Astrocyte (in vitro differentiated cells and primary cell): ENCODE measurements around the gene COA1. TPM values are rescaled to one million over a fixed set of nuclear protein-coding genes. Genes with fewer than 3 reads are reported as not detected.

Experiments
- DNase-seq: peaks from one replicate; pipeline ENCODE4 v3.0.0-alpha.2; 2010; ENCODE audit warnings: low read depth
- FAIRE-seq: peaks from 2 replicates; lab custom pipeline; 2011; peaks lifted over from hg19 to GRCh38; lab: Jason Lieb, UNC
- H2AFZ ChIP-seq: 2 replicates; pipeline ENCODE4 v1.6.0; 2012; ENCODE audit warnings: low read depth, low read length, inconsistent platforms
- H3K27ac ChIP-seq: 2 replicates; pipeline ENCODE4 v1.5.1; 2011; ENCODE audit warnings: low read depth, low read length, inconsistent platforms
- H3K27me3 ChIP-seq: 2 replicates; pipeline ENCODE4 v1.6.0; 2011; ENCODE audit warnings: low read length, inconsistent platforms; ENCODE audit not compliant: insufficient read depth
- H3K36me3 ChIP-seq: 2 replicates; pipeline ENCODE4 v1.5.1; 2011; ENCODE audit warnings: low read length, inconsistent platforms; ENCODE audit not compliant: insufficient read depth
- H3K4me1 ChIP-seq: 2 replicates; pipeline ENCODE4 v1.5.1; 2011; ENCODE audit warnings: low read length, inconsistent platforms; ENCODE audit not compliant: insufficient read depth
- H3K4me2 ChIP-seq: 2 replicates; pipeline ENCODE4 v1.6.0; 2012; ENCODE audit warnings: low read length, inconsistent platforms
- H3K4me3 ChIP-seq: 2 replicates; pipeline ENCODE4 v1.5.1; 2011; ENCODE audit warnings: low read depth, mild to moderate bottlenecking, low read length, inconsistent platforms; ENCODE audit not compliant: insufficient read depth
- H3K79me2 ChIP-seq: 2 replicates; pipeline ENCODE4 v1.6.0; 2012; ENCODE audit warnings: mild to moderate bottlenecking, low read length, inconsistent platforms; ENCODE audit not compliant: insufficient read depth
- H3K9ac ChIP-seq: 2 replicates; pipeline ENCODE4 v1.6.0; 2012; ENCODE audit warnings: mild to moderate bottlenecking, low read length, inconsistent platforms
- H3K9me3 ChIP-seq: 2 replicates; pipeline ENCODE4 v1.5.1; 2012; ENCODE audit warnings: low read depth, mild to moderate bottlenecking, low read length, inconsistent platforms; ENCODE audit not compliant: insufficient read depth
- H4K20me1 ChIP-seq: 2 replicates; pipeline ENCODE4 v1.6.0; 2012; ENCODE audit warnings: low read length, inconsistent platforms; ENCODE audit not compliant: insufficient read depth
- H3K27ac Mint-ChIP-seq: one replicate; pipeline ENCODE4 v1.8.0; 2021; ENCODE audit warnings: mild to moderate bottlenecking, mixed read lengths; ENCODE audit not compliant: unreplicated experiment
- H3K27me3 Mint-ChIP-seq: one replicate; pipeline ENCODE4 v1.8.0; 2021; ENCODE audit warnings: low read depth, mixed read lengths; ENCODE audit not compliant: unreplicated experiment
- H3K36me3 Mint-ChIP-seq: one replicate; pipeline ENCODE4 v1.8.0; 2021; ENCODE audit warnings: low read depth, mixed read lengths; ENCODE audit not compliant: unreplicated experiment
- H3K4me1 Mint-ChIP-seq: one replicate; pipeline ENCODE4 v1.8.0; 2021; ENCODE audit warnings: low read depth, mixed read lengths; ENCODE audit not compliant: unreplicated experiment
- H3K4me3 Mint-ChIP-seq: one replicate; pipeline ENCODE4 v1.8.0; 2021; ENCODE audit warnings: mild to moderate bottlenecking, moderate library complexity, mixed read lengths; ENCODE audit not compliant: unreplicated experiment
- H3K9me3 Mint-ChIP-seq: one replicate; pipeline ENCODE4 v1.8.0; 2021; ENCODE audit warnings: mild to moderate bottlenecking, mixed read lengths; ENCODE audit not compliant: unreplicated experiment
- EZH2 ChIP-seq: IDR thresholded peaks from 2 replicates; pipeline ENCODE4 v1.6.1; 2012; ENCODE audit warnings: mild to moderate bottlenecking, low read length, inconsistent platforms; ENCODE audit not compliant: insufficient read depth
- total RNA-seq: library from RNA; stranded (reverse); gene quantifications from 2 replicates; pipeline ENCODE4 v1.2.1, GENCODE V29; 2021
- TF ChIP-seq, protein P1 (sequence below): IDR thresholded peaks from 2 replicates; pipeline ENCODE4 v1.5.1; 2011; ENCODE audit warnings: low read depth, mild to moderate bottlenecking, inconsistent platforms, low read length, moderate library complexity; ENCODE audit not compliant: insufficient read depth

Gene COA1
- total RNA-seq, 1 donor from 2014 or later: 47.0 TPM

DNA sequence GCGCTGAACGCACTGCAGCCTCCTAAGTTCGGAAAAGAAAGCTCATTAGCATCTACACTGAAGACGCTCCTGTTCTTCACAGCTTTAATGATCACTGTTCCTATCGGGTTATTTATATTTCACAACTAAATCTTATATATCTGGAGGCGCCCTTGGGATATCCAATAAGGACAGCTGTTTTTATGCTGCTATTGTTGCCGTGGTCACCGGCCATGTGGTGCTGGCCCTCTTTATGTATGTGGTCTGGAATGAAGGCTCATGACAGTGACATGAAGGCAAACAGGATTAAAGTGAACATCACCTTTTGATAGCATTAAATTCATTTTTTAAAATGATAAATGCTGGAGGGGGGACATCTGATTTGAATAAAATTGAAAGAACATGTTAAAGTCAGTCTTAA, 38.0 kb upstream of the COA1 start:
- DNase-seq: no peak
- H4K20me1 ChIP-seq: peaks cover 31% of the 10 kb centered on the region

DNA sequence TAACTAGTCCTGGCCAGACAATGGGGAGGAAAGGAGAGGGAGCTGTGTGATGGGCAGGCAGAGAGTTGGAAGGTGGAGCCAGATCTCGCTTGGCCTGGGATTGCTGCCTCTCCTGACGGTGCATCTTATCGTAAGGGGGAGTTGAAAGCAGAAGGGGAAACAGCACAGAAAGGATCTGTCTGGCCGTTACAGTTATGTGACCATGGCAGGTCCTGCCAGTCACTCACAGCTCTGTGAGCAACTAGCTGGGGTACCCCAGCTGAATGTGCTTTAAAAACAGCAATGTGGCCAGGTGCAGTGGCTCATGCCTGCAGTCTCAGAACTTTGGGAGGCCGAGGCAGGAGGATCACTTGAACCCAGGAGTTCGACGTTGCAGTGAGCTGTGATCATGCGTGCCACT, 37.2 kb upstream of the COA1 start:
- no peaks in the 10 kb centered on the region for H3K27me3 Mint-ChIP-seq
- Histone ChIP-seq H3K79me2 (no peaks in the 10 kb centered on the region), H3K4me1 (no peaks in the 10 kb centered on the region), H3K27me3 (no peaks in the 10 kb centered on the region), H3K9ac (no peak overlapping the region), H3K36me3 (no peaks in the 10 kb centered on the region), H2AFZ (no peak overlapping the region), H3K4me2 (no peak overlapping the region), H3K9me3 (no peaks in the 10 kb centered on the region), H3K4me3 (no peak overlapping the region), H4K20me1 (peaks cover 36% of the 10 kb centered on the region), H3K27ac (no peak overlapping the region)
- DNase-seq (no peak), FAIRE-seq (no peak)
- H3K36me3 Mint-ChIP-seq: peaks cover 11% of the 10 kb centered on the region
- H3K4me1 Mint-ChIP-seq: peaks cover 24% of the 10 kb centered on the region
- TF ChIP-seq, protein P1, sequence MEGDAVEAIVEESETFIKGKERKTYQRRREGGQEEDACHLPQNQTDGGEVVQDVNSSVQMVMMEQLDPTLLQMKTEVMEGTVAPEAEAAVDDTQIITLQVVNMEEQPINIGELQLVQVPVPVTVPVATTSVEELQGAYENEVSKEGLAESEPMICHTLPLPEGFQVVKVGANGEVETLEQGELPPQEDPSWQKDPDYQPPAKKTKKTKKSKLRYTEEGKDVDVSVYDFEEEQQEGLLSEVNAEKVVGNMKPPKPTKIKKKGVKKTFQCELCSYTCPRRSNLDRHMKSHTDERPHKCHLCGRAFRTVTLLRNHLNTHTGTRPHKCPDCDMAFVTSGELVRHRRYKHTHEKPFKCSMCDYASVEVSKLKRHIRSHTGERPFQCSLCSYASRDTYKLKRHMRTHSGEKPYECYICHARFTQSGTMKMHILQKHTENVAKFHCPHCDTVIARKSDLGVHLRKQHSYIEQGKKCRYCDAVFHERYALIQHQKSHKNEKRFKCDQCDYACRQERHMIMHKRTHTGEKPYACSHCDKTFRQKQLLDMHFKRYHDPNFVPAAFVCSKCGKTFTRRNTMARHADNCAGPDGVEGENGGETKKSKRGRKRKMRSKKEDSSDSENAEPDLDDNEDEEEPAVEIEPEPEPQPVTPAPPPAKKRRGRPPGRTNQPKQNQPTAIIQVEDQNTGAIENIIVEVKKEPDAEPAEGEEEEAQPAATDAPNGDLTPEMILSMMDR: no peak
- TF ChIP-seq EZH2: no peak
- H3K4me3 Mint-ChIP-seq: no peak overlapping the region
- no peaks in the 10 kb centered on the region for H3K9me3 Mint-ChIP-seq
- H3K27ac Mint-ChIP-seq: no peak overlapping the region

More for the DNA sequence above, 38.0 kb upstream of the COA1 start:
- Histone ChIP-seq H2AFZ (no peak overlapping the region), H3K9ac (no peak overlapping the region), H3K9me3 (no peaks in the 10 kb centered on the region), H3K4me1 (no peaks in the 10 kb centered on the region), H3K36me3 (no peaks in the 10 kb centered on the region), H3K27me3 (no peaks in the 10 kb centered on the region), H3K4me3 (no peak overlapping the region), H3K27ac (no peak overlapping the region), H3K79me2 (no peaks in the 10 kb centered on the region), H3K4me2 (no peak overlapping the region)
- peaks cover under 1% of the 10 kb centered on the region for H3K9me3 Mint-ChIP-seq
- TF ChIP-seq EZH2: no peak
- TF ChIP-seq, protein P1: no peak
- peaks cover 12% of the 10 kb centered on the region for H3K36me3 Mint-ChIP-seq
- no peak overlapping the region for H3K4me3 Mint-ChIP-seq
- no peak for FAIRE-seq
- no peaks in the 10 kb centered on the region for H3K27me3 Mint-ChIP-seq
- no peak overlapping the region for H3K27ac Mint-ChIP-seq
- H3K4me1 Mint-ChIP-seq: peaks cover 18% of the 10 kb centered on the region

DNA sequence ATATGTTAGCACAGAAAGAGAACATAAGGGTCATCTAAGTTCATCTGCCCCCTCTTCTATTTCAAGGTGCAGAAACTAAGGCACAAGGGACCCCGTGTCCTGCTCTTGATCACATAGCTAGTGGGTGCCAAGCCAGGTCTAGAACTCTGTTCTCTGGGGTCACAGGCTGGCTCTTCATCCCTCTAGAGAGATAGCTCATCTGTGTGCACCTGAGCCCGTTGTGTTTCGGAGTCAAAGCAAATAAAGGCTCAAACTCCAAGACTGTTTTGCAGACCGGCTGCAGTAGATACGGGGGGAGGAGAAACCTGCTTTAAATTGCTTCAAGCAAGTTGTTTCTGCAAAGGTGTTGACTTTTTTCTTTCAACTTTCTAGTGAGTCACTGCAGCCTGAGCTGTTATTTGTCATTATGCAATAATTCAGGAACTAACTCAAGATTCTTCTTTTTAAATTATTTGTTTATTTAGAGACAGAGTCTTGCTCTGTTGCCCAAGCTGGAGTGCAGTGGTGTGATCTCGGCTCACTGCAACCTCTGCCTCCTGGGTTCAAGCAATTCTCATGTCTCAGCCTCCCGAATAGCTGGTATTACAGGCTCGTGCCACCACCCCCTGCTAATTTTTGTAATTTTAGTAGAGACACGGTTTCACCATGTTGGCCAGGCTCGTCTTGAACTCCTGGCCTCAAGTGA, 35.6 kb upstream of the COA1 start:
- no peak overlapping the region for H3K9ac ChIP-seq
- DNase-seq: peak; percentile 31
- Mint-ChIP-seq H3K4me3 (no peak overlapping the region), H3K27me3 (no peaks in the 10 kb centered on the region), H3K27ac (peak overlapping the region; percentile 8), H3K9me3 (no peaks in the 10 kb centered on the region), H3K36me3 (peaks cover 7% of the 10 kb centered on the region), H3K4me1 (peaks cover 24% of the 10 kb centered on the region)
- no peak for TF ChIP-seq EZH2
- TF ChIP-seq, protein P1: no peak
- H3K9me3 ChIP-seq: no peaks in the 10 kb centered on the region
- no peak overlapping the region for H3K4me2 ChIP-seq
- no peak for FAIRE-seq
- peaks cover 5% of the 10 kb centered on the region for H3K79me2 ChIP-seq
- no peak overlapping the region for H2AFZ ChIP-seq
- peaks cover 28% of the 10 kb centered on the region for H4K20me1 ChIP-seq
- no peaks in the 10 kb centered on the region for H3K4me1 ChIP-seq
- no peaks in the 10 kb centered on the region for H3K36me3 ChIP-seq
- H3K27me3 ChIP-seq: no peaks in the 10 kb centered on the region
- H3K27ac ChIP-seq: no peak overlapping the region
- no peak overlapping the region for H3K4me3 ChIP-seq
